Endothelial cell of umbilical vein (primary cell): ENCODE data around the gene ABHD17A. TPM values are rescaled to one million over a fixed set of nuclear protein-coding genes. Genes with fewer than 3 reads are reported as not detected.

Experiments
- BruUV-seq: library from RNA; stranded (reverse); fragments of 400-500 nt; replicated peaks from 2 replicates; lab custom pipeline; 2021; lab: Mats Ljungman, UMichigan
- CTCF ChIA-PET: fragments of 300-600, 350-600 bp; sonication (Branson Sonifier 250); formaldehyde crosslinking; loops from one replicate; lab custom pipeline; 2021; ENCODE audit warnings: antibody characterized with exemption, inconsistent platforms; lab: Charles Lee
- POLR2A ChIA-PET: fragments of 300-600, 350-600 bp; sonication (Branson Sonifier 250); formaldehyde crosslinking; loops from one replicate; lab custom pipeline; 2021; ENCODE audit warnings: antibody characterized with exemption, inconsistent platforms; lab: Charles Lee
- DNase-seq: peaks from one replicate; pipeline ENCODE4 v3.0.0-alpha.2; 2011; ENCODE audit warnings: low read depth, low spot score
- FAIRE-seq: peaks from 2 replicates; lab custom pipeline; 2011; peaks lifted over from hg19 to GRCh38; lab: Jason Lieb, UNC
- H2AFZ ChIP-seq: 2 replicates; pipeline ENCODE4 v1.6.0; 2012; ENCODE audit warnings: low read depth, low read length, control low read depth, inconsistent platforms
- H3K27ac ChIP-seq: 2 replicates; pipeline ENCODE4 v1.5.1; 2011; ENCODE audit warnings: low read depth, mild to moderate bottlenecking, control low read depth, low read length, moderate library complexity; ENCODE audit not compliant: insufficient read depth
- H3K27me3 ChIP-seq, 2 experiments: 2 replicates each; pipeline versions ENCODE4 v1.6.0 to v1.6.1; 2011; ENCODE audit warnings: low read length in 2 of 2, mixed read lengths in 1 of 2; ENCODE audit not compliant: control insufficient read depth in 2 of 2, insufficient read depth in 2 of 2
- H3K36me3 ChIP-seq, 2 experiments: 2 replicates in 1 of 2; 3 replicates in 1 of 2; pipeline ENCODE4 v1.5.1; 2011; ENCODE audit warnings: low read length in 2 of 2, mild to moderate bottlenecking in 1 of 2, moderate library complexity in 1 of 2; ENCODE audit not compliant: control insufficient read depth in 2 of 2, insufficient read depth in 2 of 2; ENCODE audit errors: extremely low read depth in 1 of 2
- H3K4me1 ChIP-seq: 3 replicates; pipeline ENCODE4 v1.5.1; 2011; ENCODE audit warnings: mild to moderate bottlenecking, low read length; ENCODE audit not compliant: control insufficient read depth, insufficient read depth; ENCODE audit errors: extremely low read depth
- H3K4me2 ChIP-seq: 2 replicates; pipeline ENCODE4 v1.6.1; 2011; ENCODE audit warnings: low read length, control low read depth, mixed read lengths; ENCODE audit not compliant: insufficient read depth
- H3K4me3 ChIP-seq, 3 experiments: fragments of 200-600 bp in 1 of 3; sonication (generic), shearing (Covaris generic) in 1 of 3; replicated peaks in 1 of 3; 2 replicates each; pipeline ENCODE4 v1.5.1; 2011 to 2016; ENCODE audit warnings: control low read depth in 3 of 3, low read length in 3 of 3, mild to moderate bottlenecking in 2 of 3, inconsistent platforms in 1 of 3, low read depth in 1 of 3, moderate library complexity in 1 of 3; ENCODE audit not compliant: insufficient read depth in 1 of 3
- H3K79me2 ChIP-seq: 2 replicates; pipeline ENCODE4 v1.6.0; 2012; ENCODE audit warnings: low read length, inconsistent platforms; ENCODE audit not compliant: control insufficient read depth, insufficient read depth
- H3K9ac ChIP-seq: replicated peaks from 2 replicates; pipeline ENCODE3; 2011; ENCODE audit warnings: low read length, control low read depth; ENCODE audit not compliant: insufficient read depth; ENCODE audit errors: extremely low read depth
- H3K9me1 ChIP-seq: replicated peaks from 3 replicates; pipeline ENCODE4 v1.6.0; 2011; ENCODE audit warnings: mild to moderate bottlenecking, low read length; ENCODE audit not compliant: control insufficient read depth, insufficient read depth; ENCODE audit errors: extremely low read depth
- H3K9me3 ChIP-seq: replicated peaks from 2 replicates; pipeline ENCODE4 v1.5.1; 2012; ENCODE audit warnings: low read length, inconsistent platforms; ENCODE audit not compliant: control insufficient read depth, insufficient read depth
- H4K20me1 ChIP-seq: replicated peaks from 2 replicates; pipeline ENCODE3; 2011; ENCODE audit warnings: mild to moderate bottlenecking, low read length; ENCODE audit not compliant: control insufficient read depth, insufficient read depth; ENCODE audit errors: extremely low read depth
- CTCF ChIP-seq, 2 donors: IDR thresholded peaks; 1 replicate in 1 of 2; 2 replicates in 1 of 2; pipeline ENCODE4 v1.5.1; 2011; ENCODE audit warnings: low read length in 2 of 2, mild to moderate bottlenecking in 2 of 2, moderate library complexity in 2 of 2, control low read depth in 1 of 2, inconsistent platforms in 1 of 2, low read depth in 1 of 2; ENCODE audit not compliant: insufficient read depth in 1 of 2; ENCODE audit errors: extremely low read depth in 1 of 2
- EZH2 ChIP-seq: IDR thresholded peaks from 2 replicates; pipeline ENCODE4 v1.6.1; 2012; ENCODE audit warnings: borderline replicate concordance, low read depth, mild to moderate bottlenecking, moderate library complexity, low read length, inconsistent platforms; ENCODE audit not compliant: severe bottlenecking
- FOS ChIP-seq: IDR thresholded peaks from 2 replicates; pipeline ENCODE4 v1.6.1; 2011; ENCODE audit warnings: mild to moderate bottlenecking, low read length, moderate library complexity, borderline replicate concordance; ENCODE audit not compliant: insufficient read depth
- GATA2 ChIP-seq: IDR thresholded peaks from 2 replicates; pipeline ENCODE4 v1.7.0; 2011; ENCODE audit warnings: low read depth, mild to moderate bottlenecking, moderate library complexity, mixed read lengths, low read length; ENCODE audit not compliant: insufficient read length, insufficient read depth
- JUN ChIP-seq: IDR thresholded peaks from 2 replicates; pipeline ENCODE4 v1.6.1; 2011; ENCODE audit warnings: borderline replicate concordance, low read depth; ENCODE audit not compliant: insufficient read length, insufficient read depth
- MAX ChIP-seq: IDR thresholded peaks from 2 replicates; pipeline ENCODE4 v1.6.1; 2011; ENCODE audit not compliant: insufficient read depth, insufficient read length
- MYC ChIP-seq: IDR thresholded peaks from one replicate; pipeline ENCODE4 v1.6.1; 2011; ENCODE audit warnings: mild to moderate bottlenecking, low read depth, low read length
- POLR2A ChIP-seq: IDR thresholded peaks from 2 replicates; pipeline ENCODE4 v1.6.1; 2012; ENCODE audit warnings: low read depth, mild to moderate bottlenecking, control low read depth, low read length
- POLR2AphosphoS5 ChIP-seq: IDR thresholded peaks from 2 replicates; pipeline ENCODE4 v1.6.1; 2012; ENCODE audit warnings: low read depth, mild to moderate bottlenecking, control low read depth, low read length, moderate library complexity; ENCODE audit not compliant: insufficient read depth
- dilution Hi-C: fragments of 300-500 bp; cut with MboI; formaldehyde crosslinking; loops from one replicate; pipeline ENCODE4 v1.15.0; 2019; ENCODE audit warnings: low sequenced_read_pairs; ENCODE audit not compliant: extremely low pct_ligation_motif_present
- intact Hi-C: fragments of 100-400 bp; cut with micrococcal nuclease; formaldehyde crosslinking; loops from one replicate; pipeline ENCODE4 v1.10.0; 2022
- polyA plus RNA-seq, 4 experiments: library from polyadenylated mRNA; depleted of rRNA in 3 of 4; stranded (reverse) in 3 of 4; unstranded in 1 of 4; fragments of >200 nt; gene quantifications; 2 replicates each; pipeline versions ENCODE4 v1.2.1 to v1.2.3, GENCODE V29; 2011 to 2012; ENCODE audit warnings: missing spikeins in 1 of 4
- total RNA-seq: library from RNA; stranded (reverse); gene quantifications from 2 replicates; pipeline ENCODE4 v1.2.3, GENCODE V29; 2021

ABHD17A gene
- total and polyA plus RNA-seq, 2 donors (not counting 3 experiments of a cell fraction or from before 2014, with no cell fraction given): 89.8 to 143 TPM

GRCh38 chr19:1902923-1903322, 17.6 kb upstream of the ABHD17A start:
- no peak overlapping the region for H3K4me3 ChIP-seq
- ChIA-PET POLR2A (no interaction called here), CTCF (interaction anchor here (1.0 kb wide), 2 partner anchors 27 to 38 kb away, joined by 3 read pairs; no protein-coding TSS in a partner anchor)
- H3K4me2 ChIP-seq: no peak overlapping the region
- no peaks in the 10 kb centered on the region for H3K36me3 ChIP-seq
- DNase-seq (no peak), FAIRE-seq (no peak)
- H3K27me3 ChIP-seq: no peaks in the 10 kb centered on the region
- no peaks in the 10 kb centered on the region for H3K9me3 ChIP-seq
- no peak overlapping the region for H2AFZ ChIP-seq
- H3K9me1 ChIP-seq: no peaks in the 10 kb centered on the region
- no TSS peak for BruUV-seq
- no peak overlapping the region for H3K9ac ChIP-seq
- H3K79me2 ChIP-seq: peaks cover 20% of the 10 kb centered on the region
- dilution Hi-C loops (no loop called here), intact Hi-C loops (no loop called here)
- H3K27ac ChIP-seq: no peak overlapping the region
- H3K4me1 ChIP-seq: no peaks in the 10 kb centered on the region
- H4K20me1 ChIP-seq: no peaks in the 10 kb centered on the region
- TF ChIP-seq MYC (no peak), MAX (no peak), POLR2AphosphoS5 (no peak), EZH2 (no peak), CTCF (IDR thresholded peaks at IDR 0.05; ENCODE audit: extremely low read depth in 1 of 2, insufficient read depth in 1 of 2, low read depth in 1 of 2, low read length in 2 of 2) (no peak), JUN (no peak), GATA2 (no peak), POLR2A (no peak), FOS (no peak)
